HepG2 (cell line): ENCODE data around the gene ARHGEF10L. TPM values are rescaled to one million over a fixed set of nuclear protein-coding genes. Genes with fewer than 3 reads are reported as not detected.

ENCODE experiments used
- ATAC-seq: fragments of 200-7000 bp; cut with Tn5 transposase; 3 replicates; pipeline ENCODE4 v1.9.1; 2020; ENCODE audit warnings: mild to moderate bottlenecking, moderate library complexity
- BruUV-seq: library from RNA; stranded (reverse); fragments of 400-500 nt; replicated peaks from 2 replicates; lab custom pipeline; 2021; lab: Mats Ljungman, UMichigan
- CTCF ChIA-PET: fragments of 300-600 bp; formaldehyde crosslinking; extraction: SDS; loops from one replicate; lab custom pipeline; 2021; ENCODE audit warnings: low total read pairs, inconsistent platforms, low intra/inter-chr PET ratio; lab: Yijun Ruan, JAX
- POLR2A ChIA-PET: fragments of 350-600 bp; sonication (Branson Sonifier 250); formaldehyde crosslinking; loops from one replicate; lab custom pipeline; 2020; ENCODE audit warnings: antibody characterized with exemption, inconsistent platforms; lab: Yijun Ruan, JAX
- DNase-seq: peaks from one replicate; pipeline ENCODE4 v3.0.0-alpha.2; 2015; ENCODE audit warnings: low spot score
- FAIRE-seq: peaks from 3 replicates; lab custom pipeline; 2011; peaks lifted over from hg19 to GRCh38; lab: Jason Lieb, UNC
- H2AFZ ChIP-seq: one replicate; pipeline ENCODE4 v1.6.1; 2011; ENCODE audit warnings: low read length, inconsistent platforms
- H3K27ac ChIP-seq: fragments of 300-600 bp; 3 replicates; pipeline ENCODE4 v1.8.0; 2011; ENCODE audit warnings: mixed run types, mild to moderate bottlenecking, mixed read lengths, low read length, inconsistent platforms; ENCODE audit not compliant: insufficient read depth; ENCODE audit errors: extremely low read length
- H3K27me3 ChIP-seq, 2 experiments: fragments of 200-600 bp in 1 of 2; 2 replicates in 1 of 2; 3 replicates in 1 of 2; pipeline versions ENCODE4 v1.6.0 to v1.8.0; 2011; ENCODE audit warnings: low read length in 2 of 2, mild to moderate bottlenecking in 2 of 2, moderate library complexity in 2 of 2, inconsistent platforms in 1 of 2; ENCODE audit not compliant: insufficient read depth in 2 of 2, control insufficient read depth in 1 of 2
- H3K36me3 ChIP-seq, 2 experiments: fragments of 200-600 bp in 1 of 2; replicated peaks in 1 of 2; 2 replicates in 1 of 2; 3 replicates in 1 of 2; pipeline versions ENCODE4 v1.5.1 to v1.8.0; 2011; ENCODE audit warnings: low read length in 2 of 2, inconsistent platforms in 1 of 2; ENCODE audit not compliant: insufficient read depth in 2 of 2, control insufficient read depth in 1 of 2
- H3K4me1 ChIP-seq: 2 replicates; pipeline ENCODE4 v1.5.1; 2012; ENCODE audit warnings: low read length, inconsistent platforms; ENCODE audit not compliant: insufficient read depth
- H3K4me2 ChIP-seq: 2 replicates; pipeline ENCODE4 v1.6.0; 2011; ENCODE audit warnings: low read depth, low read length, inconsistent platforms
- H3K4me3 ChIP-seq, 3 experiments: fragments of 200-600 bp in 1 of 3; sonication (generic), shearing (Covaris generic) in 1 of 3; replicated peaks in 1 of 3; 2 replicates each; pipeline ENCODE4 v1.5.1; 2011 to 2016; ENCODE audit warnings: low read length in 3 of 3, inconsistent platforms in 2 of 3, low read depth in 2 of 3, mild to moderate bottlenecking in 2 of 3, control low read depth in 1 of 3, mixed read lengths in 1 of 3; ENCODE audit not compliant: insufficient read depth in 1 of 3
- H3K79me2 ChIP-seq: one replicate; pipeline ENCODE4 v1.6.1; 2011; ENCODE audit warnings: low read length, inconsistent platforms; ENCODE audit not compliant: insufficient read depth
- H3K9ac ChIP-seq: 2 replicates; pipeline ENCODE4 v1.6.0; 2011; ENCODE audit warnings: mild to moderate bottlenecking, low read depth, low read length, inconsistent platforms; ENCODE audit not compliant: insufficient read depth
- H3K9me3 ChIP-seq: 2 replicates; pipeline ENCODE4 v1.5.1; 2012; ENCODE audit warnings: mild to moderate bottlenecking, low read length
- H4K20me1 ChIP-seq: 2 replicates; pipeline ENCODE4 v1.6.0; 2011; ENCODE audit warnings: inconsistent platforms, mild to moderate bottlenecking, low read length, moderate library complexity; ENCODE audit not compliant: insufficient read depth
- AGO2 ChIP-seq: fragments of 200-400 bp; formaldehyde crosslinking; optimal IDR thresholded peaks from 2 replicates; pipeline ENCODE3; 2017; ENCODE audit warnings: mild to moderate bottlenecking, low read depth, low read length, moderate library complexity
- IRX3 ChIP-seq: sonication (generic); formaldehyde crosslinking; IDR thresholded peaks from 2 replicates; pipeline ENCODE4 v1.8.1; 2023; ENCODE audit warnings: mild to moderate bottlenecking, low read depth, missing genetic modification reagents, borderline replicate concordance
- SP4 ChIP-seq: sonication (generic); formaldehyde crosslinking; IDR thresholded peaks from 2 replicates; pipeline ENCODE4 v1.8.1; 2023; ENCODE audit warnings: mild to moderate bottlenecking, missing genetic modification reagents
- ZFX ChIP-seq: sonication (generic); formaldehyde crosslinking; IDR thresholded peaks from 2 replicates; pipeline ENCODE4 v1.4.0; 2020; ENCODE audit warnings: mild to moderate bottlenecking, low read depth, missing genetic modification reagents, moderate library complexity
- ZNF772 ChIP-seq: sonication (generic); formaldehyde crosslinking; IDR thresholded peaks from 2 replicates; pipeline ENCODE4 v1.5.0; 2020; ENCODE audit warnings: mild to moderate bottlenecking, missing genetic modification reagents
- WGBS: methylation state at CpG from one replicate; pipeline ENCODE4 v1.1.6; 2017; ENCODE audit warnings: low lambda C conversion rate; 5-methylcytosine and 5-hydroxymethylcytosine counted together
- in situ Hi-C: cut with HindIII; loops from 2 replicates; pipeline ENCODE4 v1.10.0; 2017; ENCODE audit warnings: low pct_unique_long_range_greater_than_20kb; ENCODE audit not compliant: extremely low pct_ligation_motif_present
- intact Hi-C: fragments of 100-400 bp; cut with micrococcal nuclease; formaldehyde crosslinking; loops from one replicate; pipeline ENCODE4 v1.10.0; 2022; ENCODE audit not compliant: unreplicated experiment
- polyA plus RNA-seq, 8 experiments: library from polyadenylated mRNA; depleted of rRNA in 3 of 8; stranded (reverse) in 7 of 8; unstranded in 1 of 8; fragments of >200 nt; fragmentation: Illumina TruSeq in 4 of 8; extraction: Trizol in 4 of 8; gene quantifications; 2 replicates each; pipeline versions ENCODE4 v1.2.1 to v1.2.3, GENCODE V29; 2011 to 2016; ENCODE audit warnings: low read depth in 4 of 8, missing spikeins in 1 of 8, mixed read lengths in 1 of 8; ENCODE audit not compliant: insufficient read depth in 1 of 8
- total RNA-seq, 5 experiments: library from RNA; depleted of rRNA; stranded (reverse); fragments of >200 nt; fragmentation: Illumina TruSeq; extraction: Trizol; gene quantifications; 2 replicates each; pipeline ENCODE4 v1.2.3, GENCODE V29; 2016; ENCODE audit warnings: low read depth in 1 of 5
- TF ChIP-seq, protein P1 (sequence below): sonication (generic); formaldehyde crosslinking; IDR thresholded peaks from 2 replicates; pipeline ENCODE4 v1.4.0; 2020; ENCODE audit warnings: mild to moderate bottlenecking, missing genetic modification reagents
- TF ChIP-seq, protein P2 (sequence below): IDR thresholded peaks from 2 replicates; pipeline ENCODE4 v1.6.1; 2016; ENCODE audit warnings: missing biosample characterization, missing genetic modification reagents, low read depth

The ARHGEF10L gene
- total and polyA plus RNA-seq, 2 of the 13 experiments (the other 11 are each of a cell fraction or from before 2014, with no cell fraction given), result 46.5 to 78.3 TPM

DNA sequence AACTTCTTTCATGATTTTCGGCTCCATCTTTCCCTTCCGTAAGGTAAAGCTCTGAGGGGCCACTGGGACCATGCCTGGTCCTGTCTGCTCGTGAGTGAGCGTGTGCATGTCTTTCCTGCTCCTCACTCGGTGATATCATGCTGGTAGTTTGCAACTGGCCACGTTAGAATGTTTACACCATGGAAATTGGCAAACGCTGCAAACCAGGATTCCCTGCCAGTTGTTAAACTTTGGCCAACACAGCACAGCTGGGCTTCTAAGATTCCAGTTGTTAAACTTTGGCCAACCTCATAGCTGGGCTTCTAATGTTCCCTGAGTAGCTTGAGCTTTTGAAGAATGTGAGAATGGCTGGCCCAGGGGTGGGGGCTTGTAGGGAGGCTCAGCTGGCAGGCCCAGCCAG, 147.6 kb downstream of the ARHGEF10L start:
- WGBS, result 88% methylated on average over 7 of the region's 7 CpGs

DNA sequence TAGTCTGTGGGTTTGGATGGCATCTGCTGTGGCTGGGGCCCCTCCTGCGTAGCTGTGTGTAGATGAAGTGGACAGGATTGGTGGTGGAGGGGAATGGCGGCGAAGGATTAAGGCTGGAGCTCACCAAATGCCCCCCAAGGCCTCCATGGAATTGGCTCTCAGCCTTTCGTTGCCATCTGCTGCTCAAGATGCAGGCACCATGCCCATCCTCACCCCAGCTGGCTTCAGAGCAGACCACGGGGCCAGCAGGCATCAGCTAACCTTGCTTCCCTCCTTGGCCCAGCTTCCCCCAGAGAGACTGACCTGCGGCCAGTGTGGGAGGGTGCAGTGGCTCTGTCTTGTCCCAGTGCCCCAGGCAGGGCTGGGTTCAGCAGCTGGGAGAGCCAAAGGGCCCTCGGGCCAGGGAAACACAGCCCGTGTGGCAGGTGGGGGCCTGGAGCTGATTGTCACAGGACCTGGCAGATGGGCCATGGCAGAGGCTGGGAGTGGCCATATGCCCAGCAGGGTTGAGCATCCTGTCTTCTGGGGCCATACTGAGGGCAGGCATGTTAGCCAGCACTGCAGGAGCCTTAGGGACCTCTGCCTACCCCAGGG, 148.8 kb downstream of the ARHGEF10L start:
- 98% methylated on average over 5 of the region's 8 CpGs for WGBS
- no peaks in the 10 kb centered on the region for H3K79me2 ChIP-seq
- H3K9ac ChIP-seq, result no peak overlapping the region
- peaks cover 34% of the 10 kb centered on the region; the same call in 1 of the 2 replicates for H4K20me1 ChIP-seq
- no peak overlapping the region for H3K27ac ChIP-seq
- FAIRE-seq (no peak), DNase-seq (no peak), ATAC-seq (peak; percentile 21; the same call in 1 of the 3 replicates)
- no peak overlapping the region for H3K4me3 ChIP-seq
- ChIA-PET CTCF (no interaction called here), POLR2A (no interaction called here)
- in situ Hi-C loops, result no loop called here
- no peaks in the 10 kb centered on the region for H3K27me3 ChIP-seq
- intact Hi-C loops, result no loop called here
- H3K4me2 ChIP-seq, result no peak overlapping the region
- no TSS peak for BruUV-seq
- TF ChIP-seq AGO2 (peak; percentile 32), IRX3 (CRISPR knock-in tag) (no peak)
- TF ChIP-seq, protein P1, sequence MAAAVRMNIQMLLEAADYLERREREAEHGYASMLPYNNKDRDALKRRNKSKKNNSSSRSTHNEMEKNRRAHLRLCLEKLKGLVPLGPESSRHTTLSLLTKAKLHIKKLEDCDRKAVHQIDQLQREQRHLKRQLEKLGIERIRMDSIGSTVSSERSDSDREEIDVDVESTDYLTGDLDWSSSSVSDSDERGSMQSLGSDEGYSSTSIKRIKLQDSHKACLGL (CRISPR knock-in tag), result no peak
- TF ChIP-seq, protein P2, sequence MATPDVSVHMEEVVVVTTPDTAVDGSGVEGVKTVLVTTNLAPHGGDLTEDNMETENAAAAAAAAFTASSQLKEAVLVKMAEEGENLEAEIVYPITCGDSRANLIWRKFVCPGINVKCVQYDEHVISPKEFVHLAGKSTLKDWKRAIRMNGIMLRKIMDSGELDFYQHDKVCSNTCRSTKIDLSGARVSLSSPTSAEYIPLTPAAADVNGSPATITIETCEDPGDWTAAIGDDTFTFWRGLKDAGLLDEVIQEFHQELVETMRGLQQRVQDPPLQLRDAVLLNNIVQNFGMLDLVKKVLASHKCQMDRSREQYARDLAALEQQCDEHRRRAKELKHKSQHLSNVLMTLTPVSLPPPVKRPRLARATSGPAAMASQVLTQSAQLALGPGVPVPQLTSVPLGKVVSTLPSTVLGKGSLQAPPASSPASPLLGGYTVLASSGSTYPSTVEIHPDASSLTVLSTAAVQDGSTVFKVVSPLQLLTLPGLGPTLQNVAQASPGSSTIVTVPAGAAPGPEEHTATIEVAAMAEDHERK (CRISPR knock-in tag), result no peak
- peaks cover 34 to 85% of the 10 kb centered on the region in 2 experiments for H3K36me3 ChIP-seq
- no peaks in the 10 kb centered on the region for H3K4me1 ChIP-seq
- no peaks in the 10 kb centered on the region for H3K9me3 ChIP-seq
- no peak overlapping the region for H2AFZ ChIP-seq

More for the DNA sequence above, 147.6 kb downstream of the ARHGEF10L start:
- CTCF ChIA-PET, result no interaction called here
- Histone ChIP-seq H3K27ac (no peak overlapping the region), H3K36me3 (peaks cover 29 to 81% of the 10 kb centered on the region in 2 experiments), H3K4me1 (no peaks in the 10 kb centered on the region), H3K9me3 (no peaks in the 10 kb centered on the region), H3K9ac (no peak overlapping the region), H3K79me2 (no peaks in the 10 kb centered on the region), H3K4me3 (no peak overlapping the region), H3K27me3 (no peaks in the 10 kb centered on the region), H3K4me2 (no peak overlapping the region), H4K20me1 (peaks cover 37% of the 10 kb centered on the region; the same call in 1 of the 2 replicates), H2AFZ (no peak overlapping the region)
- no peak for FAIRE-seq
- no TSS peak for BruUV-seq
- DNase-seq, result no peak
- TF ChIP-seq ZNF772 (CRISPR knock-in tag) (no peak), ZFX (CRISPR knock-in tag) (no peak), SP4 (CRISPR knock-in tag) (no peak)
- intact Hi-C loops, result no loop called here
- no peak for ATAC-seq
- in situ Hi-C loops, result no loop called here
- POLR2A ChIA-PET, result no interaction called here
